Measurements from ENCODE around the gene POLD3. TPM values are rescaled to one million over a fixed set of nuclear protein-coding genes. Genes with fewer than 3 reads are reported as not detected.

The POLD3 gene
- total RNA-seq, 2 donors from 2014 or later: 38.5 to 52.2 TPM

- Mint-ChIP-seq H3K36me3 (ENCODE audit: low read depth) (peaks cover 32% of the 10 kb centered on the region), H3K4me1 (no peaks in the 10 kb centered on the region), H3K27me3 (ENCODE audit: insufficient read depth) (no peaks in the 10 kb centered on the region), H3K4me3 (no peak overlapping the region), H3K9me3 (no peaks in the 10 kb centered on the region), H3K27ac (no peak overlapping the region)
- no peak for DNase-seq
- no peak for TF ChIP-seq CTCF (conservative IDR thresholded peaks at IDR 0.05)
- Histone ChIP-seq H3K36me3 (ENCODE audit: control insufficient read depth, insufficient read depth, low read length) (peaks cover 50% of the 10 kb centered on the region), H3K4me1 (ENCODE audit: control insufficient read depth, insufficient read depth, low read length) (no peaks in the 10 kb centered on the region), H3K9ac (ENCODE audit: extremely low read depth, low read length, poor library complexity, severe bottlenecking) (no peak overlapping the region), H3K27me3 (ENCODE audit: control insufficient read depth, insufficient read depth, low read length, poor library complexity, severe bottlenecking) (no peaks in the 10 kb centered on the region), H3K9me3 (ENCODE audit: control insufficient read depth, low read length) (no peaks in the 10 kb centered on the region), H3K27ac (ENCODE audit: low read depth, low read length) (no peak overlapping the region), H3K4me3 (ENCODE audit: low read length) (no peak overlapping the region)
- WGBS, 2 experiments (ENCODE audit: insufficient coverage in 1 of 2, insufficient read length in 1 of 2): 94% methylated on average over 1 of the region's 1 CpG; no CpG with 5 or more reads in 1 of the 2 experiments
These were observed 11.5 kb downstream of the POLD3 start for GRCh38 chr11:74603845-74604244.

- TF ChIP-seq CTCF (conservative IDR thresholded peaks at IDR 0.05): no peak
- no peak overlapping the region for H3K4me3 Mint-ChIP-seq
- no peaks in the 10 kb centered on the region for H3K4me1 Mint-ChIP-seq
- H3K9me3 Mint-ChIP-seq: no peaks in the 10 kb centered on the region
- no peaks in the 10 kb centered on the region for H3K27me3 ChIP-seq (ENCODE audit: control insufficient read depth, insufficient read depth, low read length, poor library complexity, severe bottlenecking)
- no peaks in the 10 kb centered on the region for H3K27me3 Mint-ChIP-seq (ENCODE audit: insufficient read depth)
- H3K27ac Mint-ChIP-seq: no peak overlapping the region
- no peak overlapping the region for H3K4me3 ChIP-seq (ENCODE audit: low read length)
- no peaks in the 10 kb centered on the region for H3K9me3 ChIP-seq (ENCODE audit: control insufficient read depth, low read length)
- peaks cover 48% of the 10 kb centered on the region for H3K36me3 ChIP-seq (ENCODE audit: control insufficient read depth, insufficient read depth, low read length)
- no peak for DNase-seq
- no peak overlapping the region for H3K9ac ChIP-seq (ENCODE audit: extremely low read depth, low read length, poor library complexity, severe bottlenecking)
- H3K36me3 Mint-ChIP-seq (ENCODE audit: low read depth): peaks cover 33% of the 10 kb centered on the region
- no peaks in the 10 kb centered on the region for H3K4me1 ChIP-seq (ENCODE audit: control insufficient read depth, insufficient read depth, low read length)
- H3K27ac ChIP-seq (ENCODE audit: low read depth, low read length): no peak overlapping the region
These were observed 11.9 kb downstream of the POLD3 start for GRCh38 chr11:74604311-74604710.

GRCh38 chr11:74605403-74605802 lies 13.0 kb downstream of the POLD3 start:
- Mint-ChIP-seq H3K36me3 (ENCODE audit: low read depth) (peaks cover 39% of the 10 kb centered on the region), H3K4me3 (no peak overlapping the region), H3K4me1 (no peaks in the 10 kb centered on the region), H3K9me3 (no peaks in the 10 kb centered on the region), H3K27ac (peak overlapping the region; percentile 7), H3K27me3 (ENCODE audit: insufficient read depth) (no peaks in the 10 kb centered on the region)
- no peaks in the 10 kb centered on the region for H3K27me3 ChIP-seq (ENCODE audit: control insufficient read depth, insufficient read depth, low read length, poor library complexity, severe bottlenecking)
- peaks cover 46% of the 10 kb centered on the region for H3K36me3 ChIP-seq (ENCODE audit: control insufficient read depth, insufficient read depth, low read length)
- 93 to 98% methylated on average over 5 of the region's 5 CpGs for WGBS, 2 experiments (ENCODE audit: insufficient coverage in 1 of 2, insufficient read length in 1 of 2)
- DNase-seq: no peak
- no peak overlapping the region for H3K9ac ChIP-seq (ENCODE audit: extremely low read depth, low read length, poor library complexity, severe bottlenecking)
- no peak for TF ChIP-seq CTCF (conservative IDR thresholded peaks at IDR 0.05)
- H3K4me1 ChIP-seq (ENCODE audit: control insufficient read depth, insufficient read depth, low read length): no peaks in the 10 kb centered on the region
- H3K27ac ChIP-seq (ENCODE audit: low read depth, low read length): no peak overlapping the region
- H3K4me3 ChIP-seq (ENCODE audit: low read length): no peak overlapping the region
- H3K9me3 ChIP-seq (ENCODE audit: control insufficient read depth, low read length): no peaks in the 10 kb centered on the region

Measured in endodermal cell (in vitro differentiated cells).